ENCODE measurements around the gene NFASC. TPM values are rescaled to one million over a fixed set of nuclear protein-coding genes. Genes with fewer than 3 reads are reported as not detected.

Gene NFASC
- total RNA-seq, 1 experiment from 2014 or later, result not detected

- Mint-ChIP-seq H3K4me3 (ENCODE audit: low read depth, unreplicated experiment) (no peak overlapping the region), H3K4me1 (ENCODE audit: low read depth, unreplicated experiment) (no peaks in the 10 kb centered on the region), H3K9me3 (ENCODE audit: low read depth, unreplicated experiment) (no peaks in the 10 kb centered on the region), H3K27me3 (ENCODE audit: unreplicated experiment) (peaks cover 38% of the 10 kb centered on the region), H3K36me3 (ENCODE audit: insufficient read depth, unreplicated experiment) (no peaks in the 10 kb centered on the region), H3K27ac (ENCODE audit: unreplicated experiment) (no peak overlapping the region)
- TF ChIP-seq, protein P1, sequence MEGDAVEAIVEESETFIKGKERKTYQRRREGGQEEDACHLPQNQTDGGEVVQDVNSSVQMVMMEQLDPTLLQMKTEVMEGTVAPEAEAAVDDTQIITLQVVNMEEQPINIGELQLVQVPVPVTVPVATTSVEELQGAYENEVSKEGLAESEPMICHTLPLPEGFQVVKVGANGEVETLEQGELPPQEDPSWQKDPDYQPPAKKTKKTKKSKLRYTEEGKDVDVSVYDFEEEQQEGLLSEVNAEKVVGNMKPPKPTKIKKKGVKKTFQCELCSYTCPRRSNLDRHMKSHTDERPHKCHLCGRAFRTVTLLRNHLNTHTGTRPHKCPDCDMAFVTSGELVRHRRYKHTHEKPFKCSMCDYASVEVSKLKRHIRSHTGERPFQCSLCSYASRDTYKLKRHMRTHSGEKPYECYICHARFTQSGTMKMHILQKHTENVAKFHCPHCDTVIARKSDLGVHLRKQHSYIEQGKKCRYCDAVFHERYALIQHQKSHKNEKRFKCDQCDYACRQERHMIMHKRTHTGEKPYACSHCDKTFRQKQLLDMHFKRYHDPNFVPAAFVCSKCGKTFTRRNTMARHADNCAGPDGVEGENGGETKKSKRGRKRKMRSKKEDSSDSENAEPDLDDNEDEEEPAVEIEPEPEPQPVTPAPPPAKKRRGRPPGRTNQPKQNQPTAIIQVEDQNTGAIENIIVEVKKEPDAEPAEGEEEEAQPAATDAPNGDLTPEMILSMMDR (IDR thresholded peaks at IDR 0.05; ENCODE audit: unreplicated experiment), result no peak
- intact Hi-C loops (cut with micrococcal nuclease; ENCODE audit: unreplicated experiment), result no loop called here
- CTCF ChIA-PET, result interaction anchor here (0.7 kb wide), 1 partner anchor 114 kb away, joined by 4 read pairs; no protein-coding TSS in a partner anchor
- DNase-seq, result no peak
- BruUV-seq (replicated peaks), result no TSS peak
These were observed 197.9 kb downstream of the NFASC start for GRCh38 chr1:205068457-205069040.

GRCh38 chr1:205069371-205070125, 198.9 kb downstream of the NFASC start:
- H3K4me3 Mint-ChIP-seq (ENCODE audit: low read depth, unreplicated experiment), result no peak overlapping the region
- no peak for DNase-seq
- CTCF ChIA-PET, result interaction anchor here (0.6 to 0.8 kb wide), 2 partner anchors 8 to 187 kb away, joined by 3 to 4 read pairs; no protein-coding TSS in a partner anchor
- BruUV-seq (replicated peaks), result no TSS peak
- intact Hi-C loops (cut with micrococcal nuclease; ENCODE audit: unreplicated experiment), result no loop called here
- H3K27me3 Mint-ChIP-seq (ENCODE audit: unreplicated experiment), result peaks cover 28% of the 10 kb centered on the region
- no peak overlapping the region for H3K27ac Mint-ChIP-seq (ENCODE audit: unreplicated experiment)
- TF ChIP-seq, protein P1 (IDR thresholded peaks at IDR 0.05; ENCODE audit: unreplicated experiment), result no peak
- H3K9me3 Mint-ChIP-seq (ENCODE audit: low read depth, unreplicated experiment), result no peaks in the 10 kb centered on the region
- H3K36me3 Mint-ChIP-seq (ENCODE audit: insufficient read depth, unreplicated experiment), result no peaks in the 10 kb centered on the region
- no peaks in the 10 kb centered on the region for H3K4me1 Mint-ChIP-seq (ENCODE audit: low read depth, unreplicated experiment)

- H3K4me1 Mint-ChIP-seq (ENCODE audit: low read depth, unreplicated experiment), result no peaks in the 10 kb centered on the region
- no peaks in the 10 kb centered on the region for H3K36me3 Mint-ChIP-seq (ENCODE audit: insufficient read depth, unreplicated experiment)
- no peak overlapping the region for H3K4me3 Mint-ChIP-seq (ENCODE audit: low read depth, unreplicated experiment)
- no peak overlapping the region for H3K27ac Mint-ChIP-seq (ENCODE audit: unreplicated experiment)
- no peak for DNase-seq
- TF ChIP-seq, protein P1 (IDR thresholded peaks at IDR 0.05; ENCODE audit: unreplicated experiment), result no peak
- BruUV-seq (replicated peaks), result no TSS peak
- CTCF ChIA-PET, result interaction anchor here (0.7 kb wide), 1 partner anchor 39 kb away, joined by 4 read pairs; no protein-coding TSS in a partner anchor
- no peaks in the 10 kb centered on the region for H3K9me3 Mint-ChIP-seq (ENCODE audit: low read depth, unreplicated experiment)
- intact Hi-C loops (cut with micrococcal nuclease; ENCODE audit: unreplicated experiment), result no loop called here
- H3K27me3 Mint-ChIP-seq (ENCODE audit: unreplicated experiment), result peaks cover 13% of the 10 kb centered on the region
These were observed 200.4 kb downstream of the NFASC start for GRCh38 chr1:205071028-205071409.

GRCh38 chr1:205071801-205072200, 201.1 kb downstream of the NFASC start:
- CTCF ChIA-PET, result interaction anchor here (0.7 kb wide), 1 partner anchor 38 kb away, joined by 4 read pairs; no protein-coding TSS in a partner anchor
- no TSS peak for BruUV-seq (replicated peaks)
- no peaks in the 10 kb centered on the region for H3K36me3 Mint-ChIP-seq (ENCODE audit: insufficient read depth, unreplicated experiment)
- H3K9me3 Mint-ChIP-seq (ENCODE audit: low read depth, unreplicated experiment), result no peaks in the 10 kb centered on the region
- no peak for DNase-seq
- H3K27me3 Mint-ChIP-seq (ENCODE audit: unreplicated experiment), result peaks cover 5% of the 10 kb centered on the region
- no peaks in the 10 kb centered on the region for H3K4me1 Mint-ChIP-seq (ENCODE audit: low read depth, unreplicated experiment)
- intact Hi-C loops (cut with micrococcal nuclease; ENCODE audit: unreplicated experiment), result no loop called here
- no peak overlapping the region for H3K4me3 Mint-ChIP-seq (ENCODE audit: low read depth, unreplicated experiment)
- H3K27ac Mint-ChIP-seq (ENCODE audit: unreplicated experiment), result no peak overlapping the region
- TF ChIP-seq, protein P1 (IDR thresholded peaks at IDR 0.05; ENCODE audit: unreplicated experiment), result no peak

Data from Calu3 (cell line).